DND-41 (cell line): Measurements from ENCODE around the gene SLC8A2.

ENCODE experiments used
- CTCF ChIP-seq: IDR thresholded peaks from 2 replicates; pipeline ENCODE4 v1.5.1; 2012; ENCODE audit warnings: borderline replicate concordance, low read length, moderate library complexity, mild to moderate bottlenecking; ENCODE audit not compliant: poor library complexity, severe bottlenecking; ENCODE audit errors: extremely low read depth
- EZH2 ChIP-seq: IDR thresholded peaks from 3 replicates; pipeline ENCODE4 v1.6.1; 2012; ENCODE audit warnings: borderline replicate concordance, low read depth, mild to moderate bottlenecking, moderate library complexity, low read length, inconsistent platforms; ENCODE audit not compliant: severe bottlenecking

- no peak for TF ChIP-seq CTCF
- TF ChIP-seq EZH2, result no peak
Observed at GRCh38 chr19:47417107-47417745, 54.5 kb downstream of the SLC8A2 start.
